Ovary (tissue), 9 donors: Measurements from ENCODE around the gene OBP2B. TPM values are rescaled to one million over a fixed set of nuclear protein-coding genes. Genes with fewer than 3 reads are reported as not detected.

ENCODE experiments used
- DNase-seq, 5 donors: peaks; one replicate each; pipeline ENCODE4 v3.0.0-alpha.2; 2019 to 2020
- H3K27ac ChIP-seq, 2 donors: fragments of 200-600 bp; one replicate each; pipeline versions ENCODE4 v1.5.1 to v1.8.0; 2019 to 2022
- H3K27me3 ChIP-seq: fragments of 200-600 bp; one replicate; pipeline ENCODE4 v1.8.0; 2022
- H3K36me3 ChIP-seq: fragments of 200-600 bp; sonication (generic); one replicate; pipeline ENCODE4 v1.5.1; 2019
- H3K4me1 ChIP-seq: one replicate; pipeline ENCODE4 v1.8.1; 2013; ENCODE audit warnings: mild to moderate bottlenecking, moderate library complexity; ENCODE audit not compliant: insufficient read depth
- H3K4me3 ChIP-seq: fragments of 200-600 bp; sonication (generic); one replicate; pipeline ENCODE4 v1.5.1; 2017
- H3K9me3 ChIP-seq, 2 donors: fragments of 200-600 bp in 1 of 2; sonication (generic) in 1 of 2; one replicate each; pipeline versions ENCODE4 v1.5.1 to v1.8.1; 2013 to 2019; ENCODE audit warnings: mild to moderate bottlenecking in 1 of 2, moderate library complexity in 1 of 2
- EP300 ChIP-seq: sonication (generic); formaldehyde crosslinking; IDR thresholded peaks from one replicate; pipeline ENCODE4 v1.6.1; 2017; ENCODE audit warnings: antibody characterized with exemption
- POLR2A ChIP-seq: fragments of 450-650 bp; IDR thresholded peaks from one replicate; pipeline ENCODE4 v1.6.1; 2017; ENCODE audit warnings: antibody characterized with exemption, mild to moderate bottlenecking, moderate library complexity
- whole genome bisulfite sequencing, 3 donors: extraction: QIAGEN DNeasy Blood & Tissue Kit in 1 of 3; methylation state at CpG; one replicate each; pipeline versions ENCODE4 v1.1.5 to v1.1.7; 2013 to 2017; 5-methylcytosine and 5-hydroxymethylcytosine counted together
- intact Hi-C, 4 donors: fragments of 100-400 bp; cut with DNase I; formaldehyde crosslinking; loops; one replicate each; pipeline versions ENCODE4 v1.11.0 to v1.15.1; 2022 to 2023
- polyA plus RNA-seq, 2 donors: library from polyadenylated mRNA; stranded (reverse); fragments of 200-250 nt in 1 of 2; fragments of 350-450 nt in 1 of 2; fragmentation: Illumina TruSeq in 1 of 2; extraction: RNeasy Lipid Tissue Mini Kit (QIAGEN cat#74804) in 1 of 2; gene quantifications; one replicate each; pipeline ENCODE4 v1.2.3, GENCODE V29; 2013 to 2014
- total RNA-seq, 7 donors: library from RNA; depleted of rRNA in 2 of 7; stranded (reverse); fragments of >200 nt in 2 of 7; fragmentation: NEBNext Ultra II Directional in 3 of 7; extraction: Animal tissue kit (Norgen Biotek cat#: 25700) in 3 of 7; gene quantifications; one replicate each; pipeline versions ENCODE4 v1.1.0 to v1.2.4, GENCODE V29; 2016 to 2023
- TF ChIP-seq, protein P1 (sequence below), 3 donors: fragments of 450-650 bp in 2 of 3; fragments of 200-600 bp in 1 of 3; IDR thresholded peaks; one replicate each; pipeline versions ENCODE4 v1.5.1 to v1.8.0; 2016 to 2022; ENCODE audit warnings: antibody characterized with exemption in 3 of 3, mild to moderate bottlenecking in 1 of 3
- donor health status: DM: no; HTN: no; CAD: no; lungs with moderate emphysema.
- donor health status: DM: no; HTN: no; CAD: no.
- donor health status: Bipolar disorder and iron deficiency.
- donor health status: DM: yes; HTN: yes; CAD: no.
- donor health status: DM: no; HTN: no; CAD: no.
- donor health status: DM: yes; HTN: yes; CAD: no.

OBP2B gene
- total and polyA plus RNA-seq, 9 donors = 0.33 to 5.3 (median 2.7) TPM; not detected in 5

DNA sequence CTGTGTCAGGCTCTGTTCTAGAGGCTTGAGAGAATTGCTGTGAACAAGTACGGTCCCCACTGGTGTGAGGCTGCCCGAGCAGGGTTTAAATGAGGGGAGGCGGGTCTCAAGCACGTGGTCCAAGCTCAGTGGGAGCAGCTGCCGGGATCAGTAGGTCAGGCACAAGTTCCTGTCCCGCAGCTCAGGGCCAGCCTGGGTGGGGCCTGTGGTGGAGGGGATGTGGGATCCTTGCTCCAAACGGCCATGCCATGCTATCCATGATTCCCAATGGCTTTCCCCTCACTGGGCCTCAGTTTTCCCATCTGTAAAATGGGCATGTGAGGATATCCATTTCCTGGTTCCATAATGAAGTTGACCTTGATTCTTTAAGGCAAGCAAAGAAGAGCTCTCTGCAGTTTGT is 17.1 kb downstream of the OBP2B start:
- Histone ChIP-seq H3K4me1 (no peaks in the 10 kb centered on the region), H3K9me3 (no peaks in the 10 kb centered on the region), H3K27me3 (no peaks in the 10 kb centered on the region), H3K4me3 (no peak overlapping the region), H3K36me3 (no peaks in the 10 kb centered on the region), H3K27ac (no peak overlapping the region)
- 26 to 50% (median 49%) methylated on average over 7 of the region's 7 CpGs for WGBS, 3 donors
- intact Hi-C loops = no loop called here
- TF ChIP-seq EP300 = no peak
- no peak for TF ChIP-seq POLR2A
- TF ChIP-seq, protein P1, sequence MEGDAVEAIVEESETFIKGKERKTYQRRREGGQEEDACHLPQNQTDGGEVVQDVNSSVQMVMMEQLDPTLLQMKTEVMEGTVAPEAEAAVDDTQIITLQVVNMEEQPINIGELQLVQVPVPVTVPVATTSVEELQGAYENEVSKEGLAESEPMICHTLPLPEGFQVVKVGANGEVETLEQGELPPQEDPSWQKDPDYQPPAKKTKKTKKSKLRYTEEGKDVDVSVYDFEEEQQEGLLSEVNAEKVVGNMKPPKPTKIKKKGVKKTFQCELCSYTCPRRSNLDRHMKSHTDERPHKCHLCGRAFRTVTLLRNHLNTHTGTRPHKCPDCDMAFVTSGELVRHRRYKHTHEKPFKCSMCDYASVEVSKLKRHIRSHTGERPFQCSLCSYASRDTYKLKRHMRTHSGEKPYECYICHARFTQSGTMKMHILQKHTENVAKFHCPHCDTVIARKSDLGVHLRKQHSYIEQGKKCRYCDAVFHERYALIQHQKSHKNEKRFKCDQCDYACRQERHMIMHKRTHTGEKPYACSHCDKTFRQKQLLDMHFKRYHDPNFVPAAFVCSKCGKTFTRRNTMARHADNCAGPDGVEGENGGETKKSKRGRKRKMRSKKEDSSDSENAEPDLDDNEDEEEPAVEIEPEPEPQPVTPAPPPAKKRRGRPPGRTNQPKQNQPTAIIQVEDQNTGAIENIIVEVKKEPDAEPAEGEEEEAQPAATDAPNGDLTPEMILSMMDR (IDR thresholded peaks at IDR 0.05) = no peak
- no peak for DNase-seq

DNA sequence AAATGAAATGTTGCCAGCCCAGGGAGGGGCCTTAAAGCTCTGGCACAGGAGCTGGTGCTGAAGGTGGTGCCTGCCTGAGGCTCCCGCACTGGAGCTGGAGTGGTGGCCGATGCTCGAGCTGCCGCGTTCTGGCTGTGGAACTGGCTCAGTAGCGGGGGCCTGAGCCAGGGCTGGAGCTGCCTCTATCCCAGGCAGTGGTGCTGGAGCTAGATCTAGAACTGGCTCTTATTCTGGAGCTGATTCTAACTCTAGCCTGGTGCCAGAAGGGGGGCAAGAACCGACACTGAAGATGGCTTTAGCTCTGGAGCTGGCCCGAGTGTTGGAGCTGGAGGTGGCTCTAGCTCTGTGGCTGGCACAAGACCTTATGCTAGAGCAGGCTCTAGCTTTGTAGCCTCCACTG is 19.2 kb downstream of the OBP2B start:
- DNase-seq = no peak
- TF ChIP-seq EP300 (no peak), POLR2A (no peak)
- TF ChIP-seq, protein P1 (IDR thresholded peaks at IDR 0.05) = no peak
- H3K9me3 ChIP-seq = no peaks in the 10 kb centered on the region
- WGBS, 3 donors = 80 to 86% (median 84%) methylated on average over 8 of the region's 8 CpGs
- intact Hi-C loops = loop anchor here (5.0 to 10.0 kb wide), 7 partner anchors 85 to 297 kb away; partner anchors contain the start of gene ABO (in 3 of the 4)
- no peak overlapping the region for H3K4me3 ChIP-seq
- no peaks in the 10 kb centered on the region for H3K4me1 ChIP-seq
- no peaks in the 10 kb centered on the region for H3K36me3 ChIP-seq
- no peak overlapping the region for H3K27ac ChIP-seq
- no peaks in the 10 kb centered on the region for H3K27me3 ChIP-seq

DNA sequence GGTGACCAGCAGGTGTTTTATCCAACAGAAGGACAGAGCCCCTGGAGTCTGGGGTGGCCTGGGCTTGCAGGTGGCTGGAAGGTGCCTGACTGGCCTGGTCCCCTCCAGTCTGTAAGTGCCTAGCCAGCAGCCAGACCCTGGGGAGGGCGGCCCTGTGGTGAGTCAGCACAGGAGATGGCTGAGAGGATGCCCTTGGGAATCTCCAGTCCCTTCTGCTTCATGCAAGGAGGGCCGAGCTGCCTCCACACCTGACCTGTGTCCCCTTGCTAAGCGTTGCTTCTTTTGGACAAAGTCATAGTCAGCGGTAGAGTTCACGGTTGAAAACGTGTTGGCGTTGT is 20.2 kb downstream of the OBP2B start:
- WGBS, 3 donors = 73 to 84% (median 76%) methylated on average over 7 of the region's 7 CpGs
- TF ChIP-seq, protein P1 (IDR thresholded peaks at IDR 0.05) = no peak
- TF ChIP-seq EP300 (no peak), POLR2A (no peak)
- DNase-seq = peak in 1 of 5 donors; percentile 26
- no peaks in the 10 kb centered on the region for H3K27me3 ChIP-seq
- H3K9me3 ChIP-seq = no peaks in the 10 kb centered on the region
- no peak overlapping the region for H3K27ac ChIP-seq
- no peaks in the 10 kb centered on the region for H3K36me3 ChIP-seq
- no peaks in the 10 kb centered on the region for H3K4me1 ChIP-seq
- no peak overlapping the region for H3K4me3 ChIP-seq
- intact Hi-C loops = loop anchor here (5.0 to 10.0 kb wide), 7 partner anchors 86 to 298 kb away; partner anchors contain the start of gene ABO (in 3 of the 4)

DNA sequence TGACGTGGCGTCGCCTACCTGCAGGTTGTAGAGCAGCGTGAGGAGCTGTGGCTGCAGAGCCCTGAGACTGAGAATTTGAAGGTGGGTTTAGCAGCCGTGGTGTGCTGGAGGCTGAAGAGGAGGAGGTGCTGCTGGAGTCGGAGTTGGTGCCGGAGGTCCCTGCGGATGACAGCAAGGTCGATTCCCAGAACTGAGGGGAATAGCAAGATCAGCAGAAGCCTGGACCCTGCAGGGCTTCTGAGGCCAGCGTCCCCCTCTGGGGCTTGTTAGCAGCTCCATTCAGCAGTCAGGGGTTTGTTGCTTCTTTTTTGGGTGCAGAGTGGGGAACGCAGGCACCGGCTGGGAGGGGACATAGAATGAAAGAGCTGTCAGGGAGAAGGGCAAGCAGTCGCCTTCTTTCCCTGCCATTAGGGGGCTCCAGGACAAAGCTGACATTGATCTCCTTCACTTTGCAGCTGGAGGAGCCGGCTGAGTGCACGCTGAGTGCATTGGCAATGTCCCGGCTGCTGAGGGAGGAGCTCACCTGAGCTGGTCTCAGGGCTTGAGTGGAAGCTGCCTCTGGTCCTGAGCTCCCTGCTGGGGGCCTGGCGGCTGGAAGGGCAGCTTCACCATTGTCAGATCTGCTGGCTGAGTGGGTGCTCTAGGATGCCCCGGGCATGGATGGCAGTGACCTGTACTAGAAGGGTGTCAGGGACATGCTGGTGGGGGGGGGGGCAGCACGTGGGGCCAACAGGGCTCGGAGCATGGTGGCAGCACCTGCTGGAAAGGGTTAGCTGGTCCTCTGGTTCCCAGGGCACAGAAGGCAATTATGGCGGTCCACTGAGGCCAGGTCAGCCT is 20.8 kb downstream of the OBP2B start:
- intact Hi-C loops = loop anchor here (5.0 to 10.0 kb wide), 7 partner anchors 87 to 299 kb away; partner anchors contain the start of gene ABO (in 3 of the 4)
- Histone ChIP-seq H3K4me3 (no peak overlapping the region), H3K4me1 (no peaks in the 10 kb centered on the region), H3K36me3 (no peaks in the 10 kb centered on the region), H3K27ac (no peak overlapping the region), H3K27me3 (no peaks in the 10 kb centered on the region), H3K9me3 (no peaks in the 10 kb centered on the region)
- no peak for TF ChIP-seq EP300
- TF ChIP-seq, protein P1 (IDR thresholded peaks at IDR 0.05) = no peak
- no peak for TF ChIP-seq POLR2A
- peak in 2 of 5 donors; percentile 38 for DNase-seq
- 39 to 57% (median 43%) methylated on average over 20 to 21 of the region's 21 CpGs for WGBS, 3 donors
